Keratinocyte (primary cell): Measurements from ENCODE around the gene MPZ. TPM values are rescaled to one million over a fixed set of nuclear protein-coding genes. Genes with fewer than 3 reads are reported as not detected.

Source experiments
- DNase-seq: peaks from one replicate; pipeline ENCODE4 v3.0.0-alpha.2; 2011; ENCODE audit warnings: low read depth, missing footprints, low spot score
- FAIRE-seq: peaks from 2 replicates; lab custom pipeline; 2011; peaks lifted over from hg19 to GRCh38; lab: Jason Lieb, UNC
- H2AFZ ChIP-seq: 2 replicates; pipeline ENCODE4 v1.6.0; 2012; ENCODE audit warnings: low read length, control low read depth, inconsistent platforms; ENCODE audit not compliant: control insufficient read depth
- H3K27ac ChIP-seq: 2 replicates; pipeline ENCODE4 v1.5.1; 2011; ENCODE audit warnings: low read length; ENCODE audit not compliant: control insufficient read depth, insufficient read depth
- H3K27me3 ChIP-seq: 3 replicates; pipeline ENCODE4 v1.6.0; 2011; ENCODE audit warnings: low read length; ENCODE audit not compliant: control insufficient read depth, insufficient read depth; ENCODE audit errors: extremely low read depth
- H3K36me3 ChIP-seq, 2 experiments: 2 replicates in 1 of 2; 3 replicates in 1 of 2; pipeline ENCODE4 v1.5.1; 2011; ENCODE audit warnings: low read length in 2 of 2, mild to moderate bottlenecking in 1 of 2; ENCODE audit not compliant: control insufficient read depth in 2 of 2, insufficient read depth in 2 of 2; ENCODE audit errors: extremely low read depth in 1 of 2
- H3K4me1 ChIP-seq: 3 replicates; pipeline ENCODE4 v1.5.1; 2011; ENCODE audit warnings: low read length; ENCODE audit not compliant: control insufficient read depth, insufficient read depth; ENCODE audit errors: extremely low read depth
- H3K4me2 ChIP-seq: 3 replicates; pipeline ENCODE4 v1.6.0; 2011; ENCODE audit warnings: low read depth, low read length; ENCODE audit not compliant: control insufficient read depth, insufficient read depth; ENCODE audit errors: extremely low read depth
- H3K4me3 ChIP-seq, 3 experiments: fragments of 200-600 bp in 1 of 3; sonication (generic) in 1 of 3; 2 replicates in 2 of 3; 3 replicates in 1 of 3; pipeline ENCODE4 v1.5.1; 2011 to 2016; ENCODE audit warnings: low read length in 3 of 3, mild to moderate bottlenecking in 3 of 3, control low read depth in 2 of 3, inconsistent platforms in 1 of 3, low read depth in 1 of 3, mixed read lengths in 1 of 3, mixed run types in 1 of 3, moderate library complexity in 1 of 3; ENCODE audit not compliant: control insufficient read depth in 2 of 3, insufficient read depth in 2 of 3; ENCODE audit errors: extremely low read depth in 1 of 3
- H3K79me2 ChIP-seq: 2 replicates; pipeline ENCODE4 v1.6.0; 2012; ENCODE audit warnings: low read length; ENCODE audit not compliant: control insufficient read depth, insufficient read depth
- H3K9ac ChIP-seq: 3 replicates; pipeline ENCODE4 v1.6.0; 2011; ENCODE audit warnings: low read length; ENCODE audit not compliant: control insufficient read depth, insufficient read depth; ENCODE audit errors: extremely low read depth
- H3K9me1 ChIP-seq: 3 replicates; pipeline ENCODE4 v1.6.0; 2011; ENCODE audit warnings: low read length; ENCODE audit not compliant: control insufficient read depth, insufficient read depth; ENCODE audit errors: extremely low read depth
- H3K9me3 ChIP-seq: 2 replicates; pipeline ENCODE4 v1.5.1; 2012; ENCODE audit warnings: low read depth, low read length; ENCODE audit not compliant: control insufficient read depth
- H4K20me1 ChIP-seq: 3 replicates; pipeline ENCODE4 v1.6.0; 2011; ENCODE audit warnings: low read length; ENCODE audit not compliant: control insufficient read depth, insufficient read depth; ENCODE audit errors: extremely low read depth
- EZH2 ChIP-seq: IDR thresholded peaks from one replicate; pipeline ENCODE4 v1.6.1; 2012; ENCODE audit warnings: inconsistent platforms, mild to moderate bottlenecking, low read length, moderate library complexity
- dilution Hi-C: fragments of 300-500 bp; cut with MboI; formaldehyde crosslinking; loops from one replicate; pipeline ENCODE4 v1.7.0; 2020; ENCODE audit warnings: low sequenced_read_pairs; ENCODE audit not compliant: extremely low pct_ligation_motif_present
- polyA plus RNA-seq, 5 experiments: library from polyadenylated mRNA; depleted of rRNA in 3 of 5; stranded (reverse) in 3 of 5; stranded (forward) in 1 of 5; unstranded in 1 of 5; fragments of >200 nt; gene quantifications; 1 replicate in 1 of 5; 2 replicates in 3 of 5; 3 replicates in 1 of 5; pipeline versions ENCODE4 v1.2.1 to v1.2.3, GENCODE V29; 2011 to 2012; ENCODE audit warnings: missing spikeins in 2 of 5, low read depth in 1 of 5, low replicate concordance in 1 of 5
- TF ChIP-seq, protein P1 (sequence below), 3 experiments: IDR thresholded peaks in 1 of 3; conservative IDR thresholded peaks in 1 of 3; optimal IDR thresholded peaks in 1 of 3; 2 replicates in 2 of 3; 3 replicates in 1 of 3; pipeline versions ENCODE3 to v1.5.1; 2011; ENCODE audit warnings: low read length in 3 of 3, mild to moderate bottlenecking in 3 of 3, moderate library complexity in 2 of 3, control low read depth in 1 of 3, inconsistent platforms in 1 of 3; ENCODE audit not compliant: insufficient read depth in 2 of 3; ENCODE audit errors: extremely low read depth in 1 of 3

Gene MPZ
- polyA plus RNA-seq, 1 donor (not counting 4 experiments of a cell fraction or from before 2014, with no cell fraction given) = 0.45 TPM

DNA sequence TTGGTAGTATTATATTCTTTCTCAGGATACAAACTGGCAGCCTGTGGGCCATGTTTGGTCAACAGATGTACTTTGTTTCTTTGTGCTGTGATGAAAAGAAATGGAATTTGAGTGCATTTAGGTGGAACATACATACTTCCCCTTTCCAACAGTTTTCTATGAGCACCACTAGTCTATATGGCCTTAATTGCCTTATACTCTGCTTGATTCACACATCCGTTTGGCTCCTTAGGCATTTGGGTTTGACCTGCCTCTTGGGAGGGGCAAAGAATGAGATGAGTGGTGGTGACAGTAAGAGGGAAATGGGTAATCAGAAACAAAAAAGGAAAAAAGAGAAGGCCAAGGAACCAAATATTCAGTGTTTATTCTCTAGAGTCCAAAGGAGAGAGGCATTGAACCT lies 40.9 kb upstream of the MPZ start:
- Histone ChIP-seq H3K27me3 (no peaks in the 10 kb centered on the region), H4K20me1 (no peaks in the 10 kb centered on the region), H3K27ac (no peak overlapping the region), H3K9ac (no peak overlapping the region), H3K4me3 (no peak overlapping the region), H3K79me2 (no peaks in the 10 kb centered on the region), H2AFZ (no peak overlapping the region), H3K9me3 (no peaks in the 10 kb centered on the region), H3K4me2 (no peak overlapping the region), H3K4me1 (no peaks in the 10 kb centered on the region), H3K36me3 (peaks cover 2 to 4% of the 10 kb centered on the region in 2 experiments), H3K9me1 (no peaks in the 10 kb centered on the region)
- TF ChIP-seq, protein P1, sequence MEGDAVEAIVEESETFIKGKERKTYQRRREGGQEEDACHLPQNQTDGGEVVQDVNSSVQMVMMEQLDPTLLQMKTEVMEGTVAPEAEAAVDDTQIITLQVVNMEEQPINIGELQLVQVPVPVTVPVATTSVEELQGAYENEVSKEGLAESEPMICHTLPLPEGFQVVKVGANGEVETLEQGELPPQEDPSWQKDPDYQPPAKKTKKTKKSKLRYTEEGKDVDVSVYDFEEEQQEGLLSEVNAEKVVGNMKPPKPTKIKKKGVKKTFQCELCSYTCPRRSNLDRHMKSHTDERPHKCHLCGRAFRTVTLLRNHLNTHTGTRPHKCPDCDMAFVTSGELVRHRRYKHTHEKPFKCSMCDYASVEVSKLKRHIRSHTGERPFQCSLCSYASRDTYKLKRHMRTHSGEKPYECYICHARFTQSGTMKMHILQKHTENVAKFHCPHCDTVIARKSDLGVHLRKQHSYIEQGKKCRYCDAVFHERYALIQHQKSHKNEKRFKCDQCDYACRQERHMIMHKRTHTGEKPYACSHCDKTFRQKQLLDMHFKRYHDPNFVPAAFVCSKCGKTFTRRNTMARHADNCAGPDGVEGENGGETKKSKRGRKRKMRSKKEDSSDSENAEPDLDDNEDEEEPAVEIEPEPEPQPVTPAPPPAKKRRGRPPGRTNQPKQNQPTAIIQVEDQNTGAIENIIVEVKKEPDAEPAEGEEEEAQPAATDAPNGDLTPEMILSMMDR (optimal IDR thresholded peaks at IDR 0.05 in 1 of 3, IDR thresholded peaks at IDR 0.05 in 1 of 3, conservative IDR thresholded peaks at IDR 0.05 in 1 of 3; ENCODE audit: extremely low read depth in 1 of 3, insufficient read depth in 2 of 3, low read length in 3 of 3) = no peak
- TF ChIP-seq EZH2 = no peak
- dilution Hi-C loops = no loop called here
- FAIRE-seq (no peak), DNase-seq (no peak)

DNA sequence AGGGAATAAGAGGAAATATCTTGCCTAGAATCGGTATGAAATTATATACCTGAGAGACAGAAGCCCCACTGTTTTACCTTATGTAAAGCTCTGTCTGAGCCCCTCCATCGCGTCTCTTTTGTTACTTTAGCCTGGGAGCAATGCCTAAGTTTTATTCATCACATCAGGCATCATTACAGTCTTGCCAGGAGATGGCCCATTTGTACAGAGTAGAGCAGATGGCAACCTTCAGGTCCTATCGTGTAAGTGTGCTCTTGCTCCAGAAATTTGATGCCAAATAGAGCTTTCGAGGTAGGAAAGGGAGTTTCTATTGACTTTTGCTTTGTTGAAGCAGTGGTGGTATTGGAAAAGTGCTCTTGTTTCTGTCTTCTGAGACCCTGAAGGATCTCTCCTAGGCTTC lies 33.1 kb upstream of the MPZ start:
- Histone ChIP-seq H3K36me3 (peaks cover 9 to 13% of the 10 kb centered on the region in 2 experiments), H3K4me3 (no peak overlapping the region), H3K79me2 (no peaks in the 10 kb centered on the region), H2AFZ (no peak overlapping the region), H3K27ac (no peak overlapping the region), H4K20me1 (no peaks in the 10 kb centered on the region), H3K4me1 (no peaks in the 10 kb centered on the region), H3K9me1 (no peaks in the 10 kb centered on the region), H3K9ac (no peak overlapping the region), H3K4me2 (no peak overlapping the region), H3K27me3 (no peaks in the 10 kb centered on the region), H3K9me3 (no peaks in the 10 kb centered on the region)
- no peak for TF ChIP-seq EZH2
- TF ChIP-seq, protein P1 (optimal IDR thresholded peaks at IDR 0.05 in 1 of 3, IDR thresholded peaks at IDR 0.05 in 1 of 3, conservative IDR thresholded peaks at IDR 0.05 in 1 of 3; ENCODE audit: extremely low read depth in 1 of 3, insufficient read depth in 2 of 3, low read length in 3 of 3) = no peak
- dilution Hi-C loops = no loop called here
- DNase-seq = no peak
- no peak for FAIRE-seq
